HepG2 (cell line): Measurements from ENCODE around the gene PSRC1. TPM values are rescaled to one million over a fixed set of nuclear protein-coding genes. Genes with fewer than 3 reads are reported as not detected.

Source experiments
- ATAC-seq: fragments of 200-7000 bp; cut with Tn5 transposase; 3 replicates; pipeline ENCODE4 v1.9.1; 2020; ENCODE audit warnings: mild to moderate bottlenecking, moderate library complexity
- BruUV-seq: library from RNA; stranded (reverse); fragments of 400-500 nt; replicated peaks from 2 replicates; lab custom pipeline; 2021; lab: Mats Ljungman, UMichigan
- CTCF ChIA-PET: fragments of 300-600 bp; formaldehyde crosslinking; extraction: SDS; loops from one replicate; lab custom pipeline; 2021; ENCODE audit warnings: low total read pairs, inconsistent platforms, low intra/inter-chr PET ratio; lab: Yijun Ruan, JAX
- POLR2A ChIA-PET: fragments of 350-600 bp; sonication (Branson Sonifier 250); formaldehyde crosslinking; loops from one replicate; lab custom pipeline; 2020; ENCODE audit warnings: antibody characterized with exemption, inconsistent platforms; lab: Yijun Ruan, JAX
- DNase-seq: peaks from one replicate; pipeline ENCODE4 v3.0.0-alpha.2; 2015; ENCODE audit warnings: low spot score
- FAIRE-seq: peaks from 3 replicates; lab custom pipeline; 2011; peaks lifted over from hg19 to GRCh38; lab: Jason Lieb, UNC
- H2AFZ ChIP-seq: one replicate; pipeline ENCODE4 v1.6.1; 2011; ENCODE audit warnings: low read length, inconsistent platforms
- H3K27ac ChIP-seq: fragments of 300-600 bp; 3 replicates; pipeline ENCODE4 v1.8.0; 2011; ENCODE audit warnings: mixed run types, mild to moderate bottlenecking, mixed read lengths, low read length, inconsistent platforms; ENCODE audit not compliant: insufficient read depth; ENCODE audit errors: extremely low read length
- H3K27me3 ChIP-seq, 2 experiments: fragments of 200-600 bp in 1 of 2; 2 replicates in 1 of 2; 3 replicates in 1 of 2; pipeline versions ENCODE4 v1.6.0 to v1.8.0; 2011; ENCODE audit warnings: low read length in 2 of 2, mild to moderate bottlenecking in 2 of 2, moderate library complexity in 2 of 2, inconsistent platforms in 1 of 2; ENCODE audit not compliant: insufficient read depth in 2 of 2, control insufficient read depth in 1 of 2
- H3K36me3 ChIP-seq, 2 experiments: fragments of 200-600 bp in 1 of 2; replicated peaks in 1 of 2; 2 replicates in 1 of 2; 3 replicates in 1 of 2; pipeline versions ENCODE4 v1.5.1 to v1.8.0; 2011; ENCODE audit warnings: low read length in 2 of 2, inconsistent platforms in 1 of 2; ENCODE audit not compliant: insufficient read depth in 2 of 2, control insufficient read depth in 1 of 2
- H3K4me1 ChIP-seq: 2 replicates; pipeline ENCODE4 v1.5.1; 2012; ENCODE audit warnings: low read length, inconsistent platforms; ENCODE audit not compliant: insufficient read depth
- H3K4me2 ChIP-seq: 2 replicates; pipeline ENCODE4 v1.6.0; 2011; ENCODE audit warnings: low read depth, low read length, inconsistent platforms
- H3K4me3 ChIP-seq, 3 experiments: fragments of 200-600 bp in 1 of 3; sonication (generic), shearing (Covaris generic) in 1 of 3; replicated peaks in 1 of 3; 2 replicates each; pipeline ENCODE4 v1.5.1; 2011 to 2016; ENCODE audit warnings: low read length in 3 of 3, inconsistent platforms in 2 of 3, low read depth in 2 of 3, mild to moderate bottlenecking in 2 of 3, control low read depth in 1 of 3, mixed read lengths in 1 of 3; ENCODE audit not compliant: insufficient read depth in 1 of 3
- H3K79me2 ChIP-seq: one replicate; pipeline ENCODE4 v1.6.1; 2011; ENCODE audit warnings: low read length, inconsistent platforms; ENCODE audit not compliant: insufficient read depth
- H3K9ac ChIP-seq: 2 replicates; pipeline ENCODE4 v1.6.0; 2011; ENCODE audit warnings: mild to moderate bottlenecking, low read depth, low read length, inconsistent platforms; ENCODE audit not compliant: insufficient read depth
- H3K9me3 ChIP-seq: 2 replicates; pipeline ENCODE4 v1.5.1; 2012; ENCODE audit warnings: mild to moderate bottlenecking, low read length
- H4K20me1 ChIP-seq: 2 replicates; pipeline ENCODE4 v1.6.0; 2011; ENCODE audit warnings: inconsistent platforms, mild to moderate bottlenecking, low read length, moderate library complexity; ENCODE audit not compliant: insufficient read depth
- AHR ChIP-seq: IDR thresholded peaks from 2 replicates; pipeline ENCODE4 v1.6.1; 2018; ENCODE audit warnings: missing genetic modification reagents, missing compliant biosample characterization
- ATF7 ChIP-seq, 2 experiments: fragments of 450-650 bp in 1 of 2; sonication (generic) in 1 of 2; formaldehyde crosslinking in 1 of 2; IDR thresholded peaks; 2 replicates each; pipeline versions ENCODE4 v1.4.0 to v1.6.1; 2016 to 2020; ENCODE audit warnings: antibody characterized with exemption in 1 of 2, mild to moderate bottlenecking in 1 of 2, missing genetic modification reagents in 1 of 2
- BORCS8-MEF2B ChIP-seq: sonication (generic); formaldehyde crosslinking; IDR thresholded peaks from 2 replicates; pipeline ENCODE4 v1.8.0; 2022; ENCODE audit warnings: mild to moderate bottlenecking, missing genetic modification reagents
- GABPA ChIP-seq, 2 experiments: IDR thresholded peaks; 2 replicates each; pipeline ENCODE4 v1.6.1; 2011 to 2016; ENCODE audit warnings: low read depth in 2 of 2, low read length in 1 of 2, missing biosample characterization in 1 of 2, missing genetic modification characterization in 1 of 2
- HNF4G ChIP-seq, 2 experiments: sonication (generic) in 1 of 2; formaldehyde crosslinking in 1 of 2; IDR thresholded peaks; 2 replicates each; pipeline versions ENCODE4 v1.4.0 to v1.6.1; 2011 to 2020; ENCODE audit warnings: borderline replicate concordance in 2 of 2, low read depth in 2 of 2, mild to moderate bottlenecking in 2 of 2, low read length in 1 of 2, missing genetic modification reagents in 1 of 2, moderate library complexity in 1 of 2
- JDP2 ChIP-seq: sonication (generic); formaldehyde crosslinking; IDR thresholded peaks from 2 replicates; pipeline ENCODE4 v1.8.1; 2022; ENCODE audit warnings: missing genetic modification reagents, borderline replicate concordance
- PTBP1 ChIP-seq: fragments of 200-400 bp; formaldehyde crosslinking; IDR thresholded peaks from 2 replicates; pipeline ENCODE4 v1.6.1; 2018; ENCODE audit warnings: low read length, low read depth; ENCODE audit not compliant: poor library complexity, severe bottlenecking
- SETDB1 ChIP-seq: sonication (generic); formaldehyde crosslinking; IDR thresholded peaks from 2 replicates; pipeline ENCODE4 v1.5.1; 2020; ENCODE audit warnings: missing genetic modification reagents, mild to moderate bottlenecking, borderline replicate concordance
- TBL1XR1 ChIP-seq: fragments of 150-350 bp; IDR thresholded peaks from 2 replicates; pipeline ENCODE4 v1.6.1; 2014; ENCODE audit warnings: borderline replicate concordance, low read length; ENCODE audit not compliant: partially characterized antibody
- ZNF512 ChIP-seq: sonication (generic); formaldehyde crosslinking; IDR thresholded peaks from 2 replicates; pipeline ENCODE4 v1.4.0; 2020; ENCODE audit warnings: mild to moderate bottlenecking, missing genetic modification reagents
- ZNF570 ChIP-seq: sonication (generic); formaldehyde crosslinking; IDR thresholded peaks from 2 replicates; pipeline ENCODE4 v1.4.0; 2020; ENCODE audit warnings: mild to moderate bottlenecking, missing genetic modification reagents, borderline replicate concordance
- ZNF737 ChIP-seq: sonication (generic); formaldehyde crosslinking; IDR thresholded peaks from 2 replicates; pipeline ENCODE4 v1.5.0; 2020; ENCODE audit warnings: missing genetic modification reagents, mild to moderate bottlenecking, borderline replicate concordance
- ZNF775 ChIP-seq: sonication (generic); formaldehyde crosslinking; IDR thresholded peaks from 2 replicates; pipeline ENCODE4 v1.4.0; 2020; ENCODE audit warnings: missing genetic modification reagents, mild to moderate bottlenecking, moderate library complexity, borderline replicate concordance
- ZNF777 ChIP-seq: sonication (generic); formaldehyde crosslinking; IDR thresholded peaks from 2 replicates; pipeline ENCODE4 v1.4.0; 2020; ENCODE audit warnings: missing genetic modification reagents
- ZNF841 ChIP-seq: sonication (generic); formaldehyde crosslinking; IDR thresholded peaks from 2 replicates; pipeline ENCODE4 v1.8.1; 2023; ENCODE audit warnings: missing genetic modification reagents, borderline replicate concordance
- WGBS: methylation state at CpG from one replicate; pipeline ENCODE4 v1.1.6; 2017; ENCODE audit warnings: low lambda C conversion rate; 5-methylcytosine and 5-hydroxymethylcytosine counted together
- in situ Hi-C: cut with HindIII; loops from 2 replicates; pipeline ENCODE4 v1.10.0; 2017; ENCODE audit warnings: low pct_unique_long_range_greater_than_20kb; ENCODE audit not compliant: extremely low pct_ligation_motif_present
- intact Hi-C: fragments of 100-400 bp; cut with micrococcal nuclease; formaldehyde crosslinking; loops from one replicate; pipeline ENCODE4 v1.10.0; 2022; ENCODE audit not compliant: unreplicated experiment
- polyA plus RNA-seq, 8 experiments: library from polyadenylated mRNA; depleted of rRNA in 3 of 8; stranded (reverse) in 7 of 8; unstranded in 1 of 8; fragments of >200 nt; fragmentation: Illumina TruSeq in 4 of 8; extraction: Trizol in 4 of 8; gene quantifications; 2 replicates each; pipeline versions ENCODE4 v1.2.1 to v1.2.3, GENCODE V29; 2011 to 2016; ENCODE audit warnings: low read depth in 4 of 8, missing spikeins in 1 of 8, mixed read lengths in 1 of 8; ENCODE audit not compliant: insufficient read depth in 1 of 8
- total RNA-seq, 5 experiments: library from RNA; depleted of rRNA; stranded (reverse); fragments of >200 nt; fragmentation: Illumina TruSeq; extraction: Trizol; gene quantifications; 2 replicates each; pipeline ENCODE4 v1.2.3, GENCODE V29; 2016; ENCODE audit warnings: low read depth in 1 of 5
- TF ChIP-seq, protein P1 (sequence below): sonication (generic); formaldehyde crosslinking; IDR thresholded peaks from 2 replicates; pipeline ENCODE4 v1.5.0; 2020; ENCODE audit warnings: missing genetic modification reagents, mild to moderate bottlenecking, borderline replicate concordance
- TF ChIP-seq, protein P2 (sequence below): sonication (generic); formaldehyde crosslinking; IDR thresholded peaks from 2 replicates; pipeline ENCODE4 v1.8.0; 2022; ENCODE audit warnings: mild to moderate bottlenecking, missing genetic modification reagents, moderate library complexity

The PSRC1 gene
- total and polyA plus RNA-seq, 2 of the 13 experiments (the other 11 are each of a cell fraction or from before 2014, with no cell fraction given) = 28.6 to 30.3 TPM

DNA sequence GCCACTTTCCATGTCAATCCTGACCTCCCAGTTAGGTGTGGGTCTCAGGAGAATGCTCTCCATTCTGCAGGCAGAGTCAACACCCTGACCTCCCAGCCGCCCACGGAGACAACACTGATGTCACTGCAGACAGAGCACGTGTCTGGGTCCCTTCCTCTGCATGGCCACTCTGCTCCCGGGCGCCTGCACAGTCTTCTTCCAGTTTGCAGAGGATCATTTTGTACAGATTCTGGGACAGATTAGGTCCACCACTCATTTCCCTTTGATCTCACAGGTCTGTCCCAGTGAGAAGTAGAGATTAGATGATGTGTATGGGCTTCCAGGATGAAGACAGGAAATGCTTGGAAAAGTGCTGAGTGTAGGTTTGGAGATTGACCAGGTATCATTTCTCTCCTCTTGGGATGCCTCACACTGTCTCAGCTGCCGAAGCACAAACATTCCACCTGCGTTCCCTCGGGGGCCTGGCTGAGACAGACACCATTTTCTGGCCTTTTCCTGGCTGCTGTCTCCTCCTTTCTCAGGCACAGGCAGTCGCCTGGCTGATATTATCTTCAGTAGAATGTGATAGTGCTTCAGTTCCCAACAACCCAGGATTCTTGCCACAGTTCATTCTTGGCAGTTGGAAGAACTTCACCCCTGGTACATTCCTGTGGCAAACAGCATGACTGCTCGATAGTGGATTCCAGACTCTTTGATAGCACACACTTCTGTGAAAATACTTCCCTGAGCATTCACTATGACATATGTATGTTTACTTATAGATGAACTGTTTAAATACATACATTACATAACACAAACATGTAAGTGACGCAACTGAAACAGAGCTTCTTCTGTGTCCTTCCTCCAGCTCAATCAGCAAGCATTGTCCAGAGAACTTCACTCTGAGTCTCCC is 16.0 kb upstream of the PSRC1 start:
- Histone ChIP-seq H3K9ac (peak overlapping the region; percentile 82), H2AFZ (no peak overlapping the region), H3K4me2 (peak overlapping the region; percentile 84), H3K4me3 (peak overlapping the region in 2 of 3 experiments; percentile 6 to 65; a peak in 1 of 6 replicates), H3K27me3 (no peaks in the 10 kb centered on the region), H3K79me2 (no peaks in the 10 kb centered on the region), H3K9me3 (no peaks in the 10 kb centered on the region), H3K27ac (peak overlapping the region; percentile 96), H3K36me3 (no peaks in the 10 kb centered on the region), H3K4me1 (peaks cover 51% of the 10 kb centered on the region), H4K20me1 (no peaks in the 10 kb centered on the region)
- intact Hi-C loops = loop anchor here (1.0 kb wide), 2 partner anchors 16 to 46 kb away; partner anchors contain the start of gene PSRC1
- under 1% methylated on average over 11 of the region's 11 CpGs for WGBS
- FAIRE-seq = no peak
- ATAC-seq = peak; percentile 85
- POLR2A ChIA-PET = interaction anchor here (0.6 to 3.5 kb wide), 18 partner anchors 8 to 258 kb away, joined by 3 to 28 read pairs (median 5); partner anchors contain the start of genes MYBPHL, PSMA5, PSRC1 and SARS1
- peak; percentile 98 for DNase-seq
- CTCF ChIA-PET = no interaction called here
- in situ Hi-C loops = no loop called here
- BruUV-seq = TSS peak; percentile 90
- TF ChIP-seq TBL1XR1 = peak; percentile 84
- TF ChIP-seq ZNF777 (CRISPR knock-in tag) = no peak
- TF ChIP-seq, protein P1, sequence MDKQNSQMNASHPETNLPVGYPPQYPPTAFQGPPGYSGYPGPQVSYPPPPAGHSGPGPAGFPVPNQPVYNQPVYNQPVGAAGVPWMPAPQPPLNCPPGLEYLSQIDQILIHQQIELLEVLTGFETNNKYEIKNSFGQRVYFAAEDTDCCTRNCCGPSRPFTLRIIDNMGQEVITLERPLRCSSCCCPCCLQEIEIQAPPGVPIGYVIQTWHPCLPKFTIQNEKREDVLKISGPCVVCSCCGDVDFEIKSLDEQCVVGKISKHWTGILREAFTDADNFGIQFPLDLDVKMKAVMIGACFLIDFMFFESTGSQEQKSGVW = no peak
- no peak for TF ChIP-seq ZNF570
- TF ChIP-seq ZNF775 (CRISPR knock-in tag) = no peak
- TF ChIP-seq, protein P2, sequence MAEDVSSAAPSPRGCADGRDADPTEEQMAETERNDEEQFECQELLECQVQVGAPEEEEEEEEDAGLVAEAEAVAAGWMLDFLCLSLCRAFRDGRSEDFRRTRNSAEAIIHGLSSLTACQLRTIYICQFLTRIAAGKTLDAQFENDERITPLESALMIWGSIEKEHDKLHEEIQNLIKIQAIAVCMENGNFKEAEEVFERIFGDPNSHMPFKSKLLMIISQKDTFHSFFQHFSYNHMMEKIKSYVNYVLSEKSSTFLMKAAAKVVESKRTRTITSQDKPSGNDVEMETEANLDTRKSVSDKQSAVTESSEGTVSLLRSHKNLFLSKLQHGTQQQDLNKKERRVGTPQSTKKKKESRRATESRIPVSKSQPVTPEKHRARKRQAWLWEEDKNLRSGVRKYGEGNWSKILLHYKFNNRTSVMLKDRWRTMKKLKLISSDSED = no peak
- no peak for TF ChIP-seq ZNF512 (CRISPR knock-in tag)
- 0 out of 2 replicates have a peak, but pooled peaks have one; percentile 31 for TF ChIP-seq BORCS8-MEF2B (CRISPR knock-in tag)
- 0 out of 2 replicates have a peak, but pooled peaks have one; percentile 29 for TF ChIP-seq AHR (CRISPR knock-in tag)
- no peak; the same call in 1 of the 2 replicates for TF ChIP-seq HNF4G (IDR thresholded peaks at IDR 0.05; ENCODE audit: borderline replicate concordance, low read depth, low read length)
- no peak; the same call in 1 of the 2 replicates for TF ChIP-seq HNF4G (CRISPR knock-in tag; IDR thresholded peaks at IDR 0.05; ENCODE audit: borderline replicate concordance, low read depth)
- TF ChIP-seq GABPA (IDR thresholded peaks at IDR 0.05; ENCODE audit: low read depth, low read length) = no peak
- 0 out of 2 replicates have a peak, but pooled peaks have one; percentile 37 for TF ChIP-seq GABPA (CRISPR knock-in tag; IDR thresholded peaks at IDR 0.05; ENCODE audit: low read depth)
- TF ChIP-seq ZNF737 (CRISPR knock-in tag) = peak; percentile 69; the same call in 1 of the 2 replicates
- TF ChIP-seq SETDB1 (CRISPR knock-in tag) = no peak
- TF ChIP-seq JDP2 (CRISPR knock-in tag) = no peak
- TF ChIP-seq ATF7 (IDR thresholded peaks at IDR 0.05) = peak; percentile 93
- peak; percentile 84 for TF ChIP-seq ATF7 (CRISPR knock-in tag; IDR thresholded peaks at IDR 0.05)
- no peak; the same call in 1 of the 2 replicates for TF ChIP-seq ZNF841 (CRISPR knock-in tag)
- no peak for TF ChIP-seq PTBP1
